GM18517 (cell line): Measurements from ENCODE around the gene SSTR3.

Experiments
- ATAC-seq: cut with Tn5 transposase; IDR thresholded peaks from one replicate; pipeline ENCODE4 v1.9.1; 2021; ENCODE audit warnings: mild to moderate bottlenecking, moderate library complexity; ENCODE audit not compliant: unreplicated experiment

SSTR3 gene

DNA sequence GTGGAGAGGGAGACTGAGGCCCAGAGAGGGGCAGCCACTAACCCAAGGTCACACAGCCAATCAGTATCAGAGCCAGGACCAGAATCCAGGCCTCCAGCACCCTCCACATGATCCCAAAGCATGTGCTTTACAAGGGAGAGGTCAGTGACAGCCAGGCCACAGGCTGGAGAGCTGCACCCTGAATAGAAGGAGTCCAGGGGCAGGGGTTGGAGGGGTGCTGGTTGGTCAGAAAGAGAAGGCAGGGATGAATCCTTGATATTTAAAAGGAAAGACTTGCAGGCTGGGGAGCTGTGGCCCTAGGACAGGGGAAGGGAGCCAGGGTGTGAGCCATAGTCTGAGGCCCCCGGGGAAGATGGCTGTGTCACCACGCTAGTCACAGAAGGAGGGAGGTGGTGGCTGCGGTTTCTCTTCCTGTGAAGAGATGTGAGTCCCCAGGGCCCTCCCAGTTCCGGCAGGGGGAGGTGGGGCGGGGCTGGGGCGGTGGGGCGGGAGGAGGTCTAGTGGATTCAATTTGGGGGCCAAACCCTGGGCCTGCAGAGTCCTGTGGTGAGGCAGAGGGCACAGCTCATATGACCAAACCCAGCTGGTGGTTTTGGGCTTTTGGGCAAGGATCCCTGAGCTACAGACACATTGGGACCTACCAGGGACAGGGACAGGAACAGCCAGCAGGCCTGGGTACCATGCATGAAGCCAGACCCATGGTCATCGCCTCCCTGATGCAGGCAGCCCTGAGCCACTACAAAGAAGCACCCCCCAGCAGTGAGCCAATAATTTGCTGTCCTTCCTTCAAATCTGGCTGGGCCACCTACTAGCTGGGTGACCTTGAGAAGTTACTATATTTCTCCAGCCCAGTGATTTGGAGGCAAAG is 17.8 kb upstream of the SSTR3 start:
- peak; percentile 42 for ATAC-seq

DNA sequence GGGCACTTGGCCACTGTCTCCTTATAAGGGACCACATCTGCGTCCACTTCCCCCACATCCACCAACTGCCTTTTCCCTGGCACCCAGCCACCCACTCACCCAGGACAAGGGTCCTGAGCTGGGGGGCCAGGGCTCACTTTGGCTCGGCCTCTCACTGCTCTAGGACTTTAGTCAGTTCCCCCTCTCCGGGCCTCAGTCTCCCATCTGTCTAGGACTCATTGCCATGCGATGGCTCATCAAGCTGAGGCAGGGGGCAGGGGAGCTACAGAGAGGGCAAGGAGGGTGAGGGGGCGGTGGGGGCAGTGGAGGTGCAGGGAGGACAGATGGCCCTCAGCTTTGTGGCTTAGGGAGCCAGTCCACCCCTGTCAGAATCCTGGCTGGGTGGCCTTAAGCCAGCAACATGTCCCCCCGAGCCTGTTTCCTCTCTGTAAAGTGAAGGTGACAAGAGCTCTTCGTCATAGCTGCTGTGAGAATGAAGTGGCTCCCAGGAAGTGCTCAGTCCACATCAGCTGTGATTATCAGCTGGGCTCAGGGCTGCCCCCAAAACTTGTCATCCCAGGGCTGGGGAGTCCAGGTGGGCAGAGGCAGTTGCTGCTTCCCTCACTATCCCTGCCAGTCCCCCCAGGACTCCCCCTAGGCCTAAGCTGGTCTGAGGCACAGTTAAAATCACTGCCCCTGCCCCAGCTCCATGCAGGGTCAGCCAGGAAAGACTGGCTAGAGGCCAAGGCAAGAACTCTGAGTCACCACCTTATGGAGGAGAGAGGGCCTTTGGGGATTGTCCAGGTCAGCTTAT is 16.9 kb upstream of the SSTR3 start:
- no peak for ATAC-seq

DNA sequence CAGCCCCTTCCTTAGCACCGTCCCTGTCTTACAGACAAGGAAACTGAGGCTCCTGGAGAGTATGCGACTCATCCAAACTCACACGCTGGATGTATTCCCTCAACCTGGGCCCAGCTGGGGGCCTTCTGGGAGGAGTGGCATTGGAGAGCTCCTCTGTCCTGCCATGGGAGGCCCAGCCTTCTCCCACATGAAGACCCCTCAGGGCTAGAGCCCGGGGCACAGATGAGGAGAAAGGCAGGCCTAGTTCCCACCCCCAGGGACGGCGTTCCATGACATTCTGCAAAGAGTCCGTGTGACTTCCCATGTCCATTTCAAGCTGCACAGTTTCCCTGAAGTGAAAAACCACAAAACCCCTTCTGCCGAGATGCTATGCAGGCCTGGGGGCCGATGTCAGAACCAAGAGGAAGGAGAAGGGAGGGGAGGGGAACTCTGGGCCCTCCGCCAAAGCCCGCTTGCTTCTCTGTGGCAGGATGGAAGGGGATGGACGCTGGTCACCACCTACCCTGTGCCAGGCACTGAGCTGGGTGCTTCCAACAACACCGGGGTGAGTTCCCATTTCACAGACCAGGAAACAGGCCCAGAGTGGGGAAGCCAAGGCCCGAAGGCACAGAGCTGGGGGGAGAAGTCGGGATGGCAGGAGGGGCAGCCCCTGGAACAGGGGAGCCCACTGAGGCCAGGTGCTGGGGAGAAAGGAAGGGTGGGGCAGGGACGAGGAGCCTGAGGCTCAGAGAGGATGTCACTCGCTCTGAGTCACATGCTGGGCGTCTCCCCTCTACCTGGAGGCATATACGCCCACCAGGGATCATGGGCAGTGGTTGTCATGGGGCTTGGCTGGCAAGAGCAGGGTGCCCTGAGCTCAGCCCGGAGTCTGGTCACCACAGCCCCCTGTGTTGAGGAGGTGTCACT is 16.1 kb upstream of the SSTR3 start:
- no peak for ATAC-seq

DNA sequence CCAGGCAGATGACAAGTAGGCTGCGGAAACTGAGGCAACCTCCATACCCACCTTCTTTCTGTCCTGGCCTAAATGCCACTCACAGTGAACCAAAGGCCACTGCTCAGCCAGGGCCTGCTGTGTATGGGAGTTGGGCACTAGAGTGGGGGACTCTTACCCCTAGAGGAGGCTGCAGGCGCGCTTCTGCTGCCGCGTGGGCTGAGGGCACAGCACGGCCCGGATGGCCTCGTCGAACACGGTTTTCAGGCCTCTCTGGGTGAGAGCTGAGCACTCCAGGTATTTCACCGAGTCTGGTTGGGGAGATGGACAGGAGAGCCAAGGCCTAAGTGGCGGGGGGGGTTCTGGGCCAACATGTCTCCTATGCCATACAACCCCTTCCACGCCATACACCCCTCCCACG is 14.2 kb upstream of the SSTR3 start:
- no peak for ATAC-seq

DNA sequence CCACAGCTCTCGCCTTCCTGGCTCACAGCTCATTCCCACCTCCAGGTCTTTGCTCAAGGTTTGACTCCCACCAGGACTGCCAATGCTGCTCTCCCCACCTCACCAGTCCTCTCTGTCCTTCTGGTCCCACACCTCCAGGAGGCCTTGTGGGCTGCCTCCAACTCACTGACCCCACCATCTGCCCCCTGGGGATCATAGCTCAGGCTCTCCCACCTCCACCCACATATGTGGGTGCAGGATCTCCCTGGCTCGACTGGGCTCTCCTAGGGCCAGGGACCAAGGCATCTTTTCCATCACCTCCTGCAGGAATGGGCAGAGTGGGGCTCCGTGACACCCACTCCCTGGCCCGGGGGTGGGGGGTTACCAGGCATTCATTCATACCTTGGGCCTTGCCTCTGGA is 13.8 kb upstream of the SSTR3 start:
- ATAC-seq: no peak

DNA sequence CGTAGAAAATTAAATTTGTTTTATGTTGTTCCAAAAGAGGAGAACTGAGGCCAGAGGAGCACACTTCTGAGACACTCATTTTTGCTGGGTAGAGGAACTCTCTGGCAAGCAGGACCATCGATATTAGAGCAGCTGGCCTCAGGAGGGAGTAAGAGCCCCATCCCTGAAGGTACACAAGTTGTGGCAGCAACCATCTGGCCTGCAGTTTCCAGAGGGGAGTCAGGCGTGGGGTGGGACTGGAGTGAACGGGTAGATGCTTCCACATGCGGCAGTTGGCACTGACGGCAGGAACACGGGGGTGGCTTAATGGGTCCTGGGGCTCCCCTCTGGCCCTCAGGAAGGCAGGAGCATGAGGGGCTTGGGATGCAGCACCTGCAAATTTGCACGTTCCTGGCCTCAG is 13.2 kb upstream of the SSTR3 start:
- no peak for ATAC-seq

DNA sequence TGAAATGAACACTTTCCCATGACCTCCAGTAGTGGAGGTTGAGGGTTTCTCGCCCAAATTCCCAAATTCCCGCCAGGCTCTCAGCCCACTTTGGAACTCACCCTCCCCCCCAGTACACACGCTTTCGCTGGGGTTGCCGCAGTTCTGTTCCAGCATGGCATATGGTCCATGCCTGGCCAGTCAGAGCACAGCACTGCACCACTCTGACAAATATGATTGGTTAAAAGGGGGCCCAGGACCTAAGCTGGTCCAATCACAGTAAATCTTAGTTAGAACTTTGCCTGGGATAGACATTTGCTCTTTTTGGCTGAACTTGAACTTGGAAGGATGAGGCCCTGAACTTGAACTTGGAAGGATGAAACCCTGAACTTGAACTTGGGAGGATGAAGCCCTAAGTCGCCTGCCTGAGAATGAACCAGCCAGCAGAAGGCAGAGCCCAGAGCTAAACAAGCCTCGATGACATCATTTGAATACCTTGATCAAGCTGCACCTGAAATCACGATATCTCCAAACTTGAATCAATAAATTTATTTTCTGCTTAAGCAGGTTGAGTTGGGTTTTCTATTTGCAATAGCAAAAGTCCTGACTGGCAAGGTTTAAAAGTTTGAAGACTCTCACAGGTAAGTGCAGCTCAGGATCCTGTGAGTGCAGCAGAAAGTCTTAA is 12.6 kb upstream of the SSTR3 start:
- no peak for ATAC-seq

DNA sequence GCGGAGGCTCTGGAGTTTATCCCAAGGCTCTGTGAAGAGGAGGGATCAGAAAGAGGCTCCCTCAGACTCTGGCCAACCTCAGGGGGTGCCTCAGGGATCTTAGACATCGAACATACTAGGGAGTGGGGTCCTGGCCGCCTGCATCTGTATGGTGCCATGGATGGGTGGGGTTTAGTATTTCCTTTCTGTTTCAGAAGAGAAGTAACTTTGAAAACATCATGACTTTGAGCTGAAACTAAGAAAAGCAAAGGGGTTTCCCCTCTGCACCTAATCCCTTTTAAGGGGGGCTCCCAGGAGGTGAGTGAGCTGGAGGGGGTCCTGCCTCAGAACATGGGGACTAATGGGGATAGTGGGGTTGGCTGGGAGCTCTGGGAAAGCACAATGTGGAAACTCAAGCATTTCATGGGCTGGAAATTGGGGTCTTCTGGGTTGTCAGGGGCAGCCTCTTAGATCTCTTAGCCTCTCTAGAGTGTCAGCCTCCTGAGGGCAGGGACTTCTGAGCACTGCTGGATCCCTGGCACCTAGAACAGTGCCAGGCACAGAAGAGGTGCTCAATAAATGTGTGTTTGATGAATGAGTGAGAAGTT is 11.8 kb upstream of the SSTR3 start:
- no peak for ATAC-seq

DNA sequence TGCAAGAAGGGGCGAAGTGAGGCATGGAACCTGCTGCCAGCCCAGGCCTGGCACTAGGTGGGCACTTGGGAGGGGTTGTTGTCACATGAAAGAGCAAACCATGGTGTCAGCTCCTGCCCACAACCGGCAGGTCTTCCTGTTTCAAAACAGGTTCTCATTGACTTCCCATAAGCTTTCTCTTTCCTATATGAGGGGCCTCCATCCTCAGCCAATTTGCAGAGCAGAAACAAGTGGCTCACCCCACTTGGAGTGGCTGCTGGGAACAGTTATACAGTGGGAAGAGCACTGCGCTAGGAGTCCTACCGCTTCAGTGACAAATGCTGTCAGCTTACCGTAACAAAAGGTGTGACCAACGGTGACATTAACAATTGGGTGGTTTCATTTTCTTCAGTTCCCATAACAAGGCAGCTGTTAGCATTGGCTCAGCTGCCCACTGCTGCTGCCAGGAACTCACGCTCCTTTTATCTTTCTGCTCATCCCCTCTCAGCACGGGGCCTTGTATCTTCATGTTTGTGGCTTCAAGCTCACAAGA is 10.2 kb upstream of the SSTR3 start:
- no peak for ATAC-seq

DNA sequence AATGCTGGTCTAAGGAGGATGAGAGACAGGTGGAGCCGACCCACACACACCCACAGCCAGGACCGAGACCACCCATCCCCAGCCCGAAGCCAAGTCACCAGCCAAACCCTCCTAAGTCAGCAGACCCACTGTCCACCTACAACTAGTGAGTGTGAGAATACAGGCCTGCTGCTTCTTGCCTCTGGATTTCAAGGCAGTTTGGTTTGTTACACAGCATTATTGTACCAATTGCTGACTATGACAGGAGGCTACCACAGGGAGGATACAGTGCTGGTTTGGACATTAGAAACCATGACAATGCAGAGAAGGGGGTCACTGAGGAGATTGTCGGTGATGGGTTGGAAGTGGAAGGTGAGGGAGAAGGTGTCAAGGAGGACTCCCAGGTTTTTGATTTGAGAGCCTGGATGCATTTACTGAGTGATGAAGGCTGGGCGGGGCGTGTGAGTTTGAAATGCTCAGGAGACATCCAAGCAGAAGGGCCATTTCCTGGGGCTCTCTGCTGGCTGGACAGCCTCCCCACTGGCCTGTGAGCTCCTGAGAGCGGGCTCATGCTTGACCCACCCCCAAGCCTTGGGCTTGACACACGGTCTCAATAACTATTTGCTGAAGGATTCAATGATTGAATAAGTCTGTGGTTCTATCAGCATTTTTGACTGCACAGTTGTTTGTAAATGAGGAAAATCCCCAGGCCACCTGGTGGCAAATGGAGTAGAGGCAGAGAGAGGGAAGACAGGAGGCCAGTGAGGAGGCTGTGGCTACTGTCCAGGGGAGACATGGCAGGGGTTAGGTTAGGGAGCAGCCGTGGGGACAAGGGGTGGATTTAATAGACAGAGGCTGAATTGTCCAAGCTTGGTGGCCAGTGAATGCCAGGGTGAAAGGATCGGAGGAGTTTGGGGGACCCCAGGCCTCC is 9.4 kb upstream of the SSTR3 start:
- no peak for ATAC-seq

DNA sequence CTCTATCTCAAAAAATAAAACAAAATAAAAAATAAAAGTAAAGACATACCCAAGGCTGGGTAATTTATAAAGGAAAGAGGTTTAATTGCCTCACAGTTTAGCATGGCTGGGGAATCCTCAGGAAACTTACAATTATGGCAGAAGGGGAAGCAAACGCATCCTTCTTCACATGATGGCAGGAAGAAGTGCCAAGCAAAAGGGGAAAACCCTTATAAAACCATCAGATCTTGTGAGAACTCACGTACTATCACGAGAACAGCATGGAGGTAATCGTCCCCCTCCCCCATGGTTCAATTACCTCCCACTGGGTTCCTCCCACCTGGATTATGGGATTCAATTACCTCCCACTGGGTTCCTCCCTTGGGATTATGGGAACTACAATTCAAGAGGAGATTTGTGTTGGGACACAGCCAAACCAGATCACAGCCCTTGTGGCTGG is 8.3 kb upstream of the SSTR3 start:
- no peak for ATAC-seq

DNA sequence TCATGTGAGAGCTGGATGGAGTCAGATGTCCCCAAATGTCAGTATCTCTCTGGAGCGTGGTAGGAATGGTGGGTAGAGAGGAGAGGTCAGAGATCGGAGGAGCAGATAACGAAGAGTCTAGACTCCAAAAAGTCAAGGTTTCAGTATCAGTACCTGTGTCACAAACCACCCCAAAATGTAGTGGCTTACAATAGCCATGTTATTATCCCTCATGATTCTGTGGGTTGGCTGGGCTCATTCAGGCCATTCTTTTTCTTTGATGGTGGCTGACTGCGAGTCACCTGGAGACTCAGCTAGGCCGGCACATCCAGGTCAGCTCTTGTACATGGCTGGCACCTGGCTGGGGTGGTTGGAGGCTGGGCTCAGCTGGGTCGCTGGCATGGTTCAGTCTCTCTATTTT is 7.3 kb upstream of the SSTR3 start:
- peak; percentile 12 for ATAC-seq

DNA sequence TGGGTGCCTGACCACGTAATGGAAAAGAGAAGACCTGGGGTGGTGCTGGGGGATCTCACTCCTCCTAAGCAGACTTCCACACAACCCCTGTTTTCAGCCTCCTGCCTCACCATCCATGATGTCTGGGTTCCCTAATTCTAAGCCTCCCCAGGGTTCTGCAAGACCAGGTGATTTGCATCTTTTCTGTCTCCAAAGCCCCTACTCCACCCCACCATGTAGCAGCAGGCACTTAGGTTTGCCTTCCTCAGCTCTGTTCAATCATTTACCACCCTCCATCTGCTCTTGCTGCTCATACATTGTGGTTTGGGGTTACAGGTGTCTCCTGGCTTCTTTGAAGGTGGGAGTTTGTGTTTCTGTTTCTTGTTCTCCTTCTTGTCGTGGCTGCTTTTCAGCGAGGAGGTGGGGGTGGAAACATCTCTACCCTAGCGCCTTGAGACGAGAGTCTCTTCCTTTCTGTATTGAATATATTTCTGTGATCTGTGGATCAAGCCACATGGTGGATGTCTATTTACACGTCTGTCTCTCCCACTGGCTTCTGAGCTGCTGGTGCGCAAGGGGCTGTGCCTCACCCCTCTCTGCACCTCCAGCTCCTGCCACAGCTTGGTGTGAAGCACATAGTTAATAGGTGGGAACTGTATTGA is 6.6 kb upstream of the SSTR3 start:
- ATAC-seq: peak; percentile 83

DNA sequence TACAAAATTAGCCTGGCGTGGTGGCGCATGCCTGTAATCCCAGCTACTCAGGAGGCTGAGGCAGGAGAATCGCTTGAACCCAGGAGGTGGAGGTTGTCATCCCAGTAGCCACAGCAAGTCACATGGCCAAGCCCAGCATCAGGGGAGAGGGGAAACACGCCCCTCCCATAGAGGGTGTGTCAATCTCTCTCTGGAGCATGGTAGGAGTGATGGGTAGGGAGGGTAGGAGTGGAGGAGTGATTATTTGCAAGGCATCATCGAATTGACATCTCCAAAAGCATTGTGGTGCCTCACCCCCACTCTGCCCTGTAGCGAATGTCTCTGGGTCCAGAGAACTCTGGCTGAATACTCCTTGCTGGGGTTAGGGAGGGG is 6.1 kb upstream of the SSTR3 start:
- ATAC-seq: peak; percentile 12

DNA sequence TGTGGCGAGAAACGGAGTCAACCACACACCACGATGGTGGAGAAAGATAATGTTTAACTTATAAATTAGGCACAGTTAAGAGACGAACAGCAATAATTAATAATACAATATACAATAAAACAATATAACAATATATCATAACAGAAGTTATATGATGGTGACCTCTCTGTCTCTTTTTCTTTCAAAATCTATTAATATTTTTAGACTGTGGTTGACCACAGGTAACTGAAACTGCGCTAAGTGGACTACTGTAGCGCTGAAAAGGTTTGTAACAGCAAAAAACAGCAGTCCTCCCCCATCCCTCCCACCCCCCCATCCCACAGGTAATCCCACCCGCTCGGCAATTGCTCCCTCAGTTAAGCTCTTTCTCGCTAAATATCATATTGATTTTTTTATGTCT is 3.6 kb upstream of the SSTR3 start:
- no peak for ATAC-seq

DNA sequence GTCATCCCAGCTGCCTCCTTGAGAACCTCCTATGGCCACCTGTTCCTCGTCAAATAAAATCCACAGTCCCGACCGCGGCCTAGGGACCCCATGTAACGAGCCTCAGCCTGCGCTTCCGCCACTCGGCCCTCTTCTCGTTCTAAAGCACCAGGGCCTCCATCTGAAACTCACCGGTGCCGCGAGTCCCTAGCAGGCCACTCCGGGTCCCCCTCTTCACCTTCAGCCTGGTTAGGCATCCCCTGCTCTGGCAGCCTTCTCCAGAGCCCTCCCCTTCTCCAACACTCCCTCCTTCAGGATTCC is 2.4 kb upstream of the SSTR3 start:
- ATAC-seq: no peak

DNA sequence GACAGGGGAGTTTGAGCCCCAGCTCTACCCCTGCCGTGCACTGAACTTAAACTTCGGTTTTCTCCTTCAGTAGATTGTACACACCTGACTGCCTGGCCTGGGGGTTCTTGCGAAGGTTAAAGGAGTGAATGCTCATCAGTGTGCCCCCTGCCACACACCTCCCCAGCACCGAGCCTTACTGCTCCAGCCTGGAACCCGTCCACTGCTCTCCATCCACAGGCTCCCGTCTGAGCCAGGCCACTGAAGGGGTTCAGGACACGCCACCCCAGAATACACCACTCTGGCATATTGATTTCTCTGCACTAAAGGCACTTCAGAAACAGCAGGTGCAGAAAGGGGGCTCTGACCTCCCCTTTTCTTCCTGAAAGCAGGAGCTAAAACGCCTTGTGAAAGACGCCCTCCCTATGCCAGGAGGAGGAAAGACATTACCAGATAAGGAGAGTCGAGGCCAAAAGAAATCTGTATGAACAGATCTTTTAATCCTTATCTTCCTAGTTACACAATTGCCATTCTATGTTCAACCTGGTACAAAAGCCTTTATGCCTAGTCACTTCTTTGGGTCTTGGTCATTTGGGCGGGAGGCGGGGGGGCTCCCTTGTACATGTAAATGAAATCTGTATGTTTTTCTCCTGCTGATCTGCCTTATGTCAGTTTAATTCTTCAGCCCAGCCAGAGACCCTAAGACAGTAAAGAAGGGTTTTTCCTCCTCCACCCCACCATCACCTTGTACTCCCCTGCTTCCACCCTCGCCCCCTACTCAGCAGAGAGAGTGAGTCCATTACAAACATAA is 1.9 kb upstream of the SSTR3 start:
- no peak for ATAC-seq
